Stomach (tissue), 19 donors: ENCODE data around the gene LYRM4. TPM values are rescaled to one million over a fixed set of nuclear protein-coding genes. Genes with fewer than 3 reads are reported as not detected.
A peak's percentile ranks its signal among the peaks of the same experiment; 100 is the strongest.

ENCODE experiments used
- DNase-seq, 2 donors: peaks; one replicate each; pipeline versions ENCODE4 v3.0.0 to v3.0.0-alpha.2; 2013 to 2019
- H3K27ac ChIP-seq, 5 donors: fragments of 200-600 bp in 4 of 5; sonication (generic) in 4 of 5; one replicate each; pipeline ENCODE4 v1.5.1; 2013 to 2019; ENCODE audit warnings: mild to moderate bottlenecking in 1 of 5, moderate library complexity in 1 of 5
- H3K27me3 ChIP-seq, 3 donors: fragments of 200-600 bp; sonication (generic); one replicate each; pipeline ENCODE4 v1.5.1; 2017 to 2019; ENCODE audit warnings: mixed run types in 1 of 3
- H3K36me3 ChIP-seq, 4 donors: fragments of 200-600 bp; sonication (generic); 1 replicate in 3 of 4; 2 replicates in 1 of 4; pipeline ENCODE4 v1.5.1; 2016 to 2019
- H3K4me1 ChIP-seq, 4 donors: fragments of 200-600 bp; sonication (generic); one replicate each; pipeline ENCODE4 v1.5.1; 2016 to 2019
- H3K4me3 ChIP-seq, 4 donors: fragments of 200-600 bp; sonication (generic) in 3 of 4; one replicate each; pipeline ENCODE4 v1.5.1; 2016 to 2019; ENCODE audit warnings: mild to moderate bottlenecking in 1 of 4
- H3K9me3 ChIP-seq, 4 donors: fragments of 200-600 bp; sonication (generic); one replicate each; pipeline ENCODE4 v1.5.1; 2016 to 2019
- CTCF ChIP-seq, 7 experiments: fragments of 450-650 bp in 4 of 7; fragments of 200-600 bp in 3 of 7; sonication (generic) in 3 of 7; IDR thresholded peaks; one replicate each; pipeline ENCODE4 v1.5.1; 2016 to 2019; ENCODE audit warnings: antibody characterized with exemption in 7 of 7, control low read depth in 2 of 7, mild to moderate bottlenecking in 1 of 7
- EP300 ChIP-seq: sonication (generic); formaldehyde crosslinking; IDR thresholded peaks from one replicate; pipeline ENCODE4 v1.6.1; 2017; ENCODE audit warnings: antibody characterized with exemption
- POLR2A ChIP-seq, 4 donors: fragments of 450-650 bp; IDR thresholded peaks; one replicate each; pipeline ENCODE4 v1.6.1; 2016; ENCODE audit warnings: antibody characterized with exemption in 4 of 4, control low read depth in 2 of 4, mild to moderate bottlenecking in 1 of 4, moderate library complexity in 1 of 4
- POLR2AphosphoS5 ChIP-seq, 3 donors: sonication (generic); formaldehyde crosslinking; IDR thresholded peaks; one replicate each; pipeline ENCODE4 v1.6.1; 2016; ENCODE audit warnings: antibody characterized with exemption in 3 of 3
- WGBS, 5 donors: extraction: QIAGEN DNeasy Blood & Tissue Kit in 3 of 5; methylation state at CpG; one replicate each; pipeline versions ENCODE4 v1.1.5 to v1.1.7; 2013 to 2018; 5-methylcytosine and 5-hydroxymethylcytosine counted together
- intact Hi-C: fragments of 100-400 bp; cut with DNase I; formaldehyde crosslinking; loops from one replicate; pipeline ENCODE4 v1.15.1; 2023; ENCODE audit warnings: low total_unique reads
- long read RNA-seq, 10 donors: transcript quantifications; one replicate each; lab custom pipeline, GENCODE V29; 2026
- polyA plus RNA-seq, 3 donors: library from polyadenylated mRNA; stranded (reverse); fragments of 200-250 nt; gene quantifications; one replicate each; pipeline ENCODE4 v1.2.3, GENCODE V29; 2013
- total RNA-seq, 5 donors: library from RNA; depleted of rRNA; stranded (reverse); fragments of >200 nt; gene quantifications; one replicate each; pipeline versions ENCODE4 v1.1.0 to v1.2.3, GENCODE V29; 2014 to 2016
- donor health status: healthy with polysubstance abuse.
- donor health status: Bipolar disorder and iron deficiency.
- donor health status: healthy.

LYRM4 gene
- total RNA-seq (10 to 100 TPM in 3 of 5 donors, under 1 TPM in 1, not detected in 1; 0.58 to 31.4 (median 13.6) TPM), polyA plus RNA-seq (10 to 100 TPM; 18.5 to 22.5 (median 22.0) TPM)
- long read RNA-seq, donor 1, full-length matches to known transcripts, result 8 of 14 reads
- long read RNA-seq, donor 1, partial matches to known transcripts, result 6 of 14 reads
- long read RNA-seq, donor 1, other reads (novel, unspliced or antisense), result 0 of 14 reads
- long read RNA-seq, donor 2, full-length matches to known transcripts, result 12 of 12 reads
- long read RNA-seq, donor 2, partial matches to known transcripts, result 0 of 12 reads
- long read RNA-seq, donor 2, other reads (novel, unspliced or antisense), result 0 of 12 reads
- long read RNA-seq, donor 3, full-length matches to known transcripts, result 12 of 12 reads
- long read RNA-seq, donor 3, partial matches to known transcripts, result 0 of 12 reads
- long read RNA-seq, donor 3, other reads (novel, unspliced or antisense), result 0 of 12 reads
- long read RNA-seq, donor 4, full-length matches to known transcripts, result 6 of 6 reads
- long read RNA-seq, donor 4, partial matches to known transcripts, result 0 of 6 reads
- long read RNA-seq, donor 4, other reads (novel, unspliced or antisense), result 0 of 6 reads
- long read RNA-seq, donor 5, full-length matches to known transcripts, result 19 of 19 reads
- long read RNA-seq, donor 5, partial matches to known transcripts, result 0 of 19 reads
- long read RNA-seq, donor 5, other reads (novel, unspliced or antisense), result 0 of 19 reads
- long read RNA-seq, donor 6, full-length matches to known transcripts, result 66 of 66 reads
- long read RNA-seq, donor 6, partial matches to known transcripts, result 0 of 66 reads
- long read RNA-seq, donor 6, other reads (novel, unspliced or antisense), result 0 of 66 reads
- long read RNA-seq, donor 7, full-length matches to known transcripts, result 26 of 26 reads
- long read RNA-seq, donor 7, partial matches to known transcripts, result 0 of 26 reads
- long read RNA-seq, donor 7, other reads (novel, unspliced or antisense), result 0 of 26 reads
- long read RNA-seq, donor 8, full-length matches to known transcripts, result 27 of 27 reads
- long read RNA-seq, donor 8, partial matches to known transcripts, result 0 of 27 reads
- long read RNA-seq, donor 8, other reads (novel, unspliced or antisense), result 0 of 27 reads
- long read RNA-seq, donor 9, full-length matches to known transcripts, result 22 of 22 reads
- long read RNA-seq, donor 9, partial matches to known transcripts, result 0 of 22 reads
- long read RNA-seq, donor 9, other reads (novel, unspliced or antisense), result 0 of 22 reads
- long read RNA-seq, donor 10, full-length matches to known transcripts, result 6 of 6 reads
- long read RNA-seq, donor 10, partial matches to known transcripts, result 0 of 6 reads
- long read RNA-seq, donor 10, other reads (novel, unspliced or antisense), result 0 of 6 reads

- peak; percentile 89 to 97 for DNase-seq
- Histone ChIP-seq H3K9me3 (no peaks in the 10 kb centered on the region), H3K27ac (peak within 1 kb of the TSS; percentile 93 to 99 (median 96)), H3K27me3 (no peaks in the 10 kb centered on the region), H3K4me1 (peaks cover 8 to 40% (median 31%) of the 10 kb centered on the region in 4 donors), H3K4me3 (peak within 1 kb of the TSS; percentile 79 to 100 (median 92)), H3K36me3 (no peaks in the 10 kb centered on the region)
- TF ChIP-seq CTCF (IDR thresholded peaks at IDR 0.05), result peak in 3 of 7 experiments; percentile 5 to 42 (median 21)
- TF ChIP-seq EP300, result no peak
- TF ChIP-seq POLR2AphosphoS5 (IDR thresholded peaks at IDR 0.05), result peak in 1 of 3 donors; percentile 24
- 0 to 1% (median 1%) methylated on average over 36 to 85 of the region's 85 CpGs for WGBS, 5 donors
- intact Hi-C loops, result no loop called here
These were observed at the start of gene LYRM4, which contains the start of gene FARS2 for GRCh38 chr6:5260661-5261544. Gene LYRM4, minus strand, starts transcription at chr6:5260950. Its CDS starts 217 bp downstream, at chr6:5260733. Gene FARS2, plus strand, starts transcription at chr6:5261513.

GRCh38 chr6:5308066-5308465 lies 47.3 kb upstream of the LYRM4 start:
- H3K27ac ChIP-seq, result no peak overlapping the region
- H3K27me3 ChIP-seq, result no peaks in the 10 kb centered on the region
- H3K4me1 ChIP-seq, result peaks cover 0 to 13% (median 6%) of the 10 kb centered on the region in 4 donors
- H3K4me3 ChIP-seq, result no peak overlapping the region
- H3K9me3 ChIP-seq, result no peaks in the 10 kb centered on the region
- no peak for TF ChIP-seq POLR2A (IDR thresholded peaks at IDR 0.05)
- no peak for TF ChIP-seq POLR2AphosphoS5 (IDR thresholded peaks at IDR 0.05)
- no peak for TF ChIP-seq CTCF (IDR thresholded peaks at IDR 0.05)
- no peak for TF ChIP-seq EP300
- intact Hi-C loops, result loop anchor here (10.0 kb wide), 1 partner anchor 163 kb away; no protein-coding TSS in a partner anchor
- WGBS, 5 donors, result 80 to 89% (median 86%) methylated on average over 4 of the region's 4 CpGs
- no peaks in the 10 kb centered on the region for H3K36me3 ChIP-seq
- no peak for DNase-seq

- Histone ChIP-seq H3K36me3 (no peaks in the 10 kb centered on the region), H3K27ac (no peak overlapping the region), H3K4me1 (peaks cover 0 to 23% (median 15%) of the 10 kb centered on the region in 4 donors), H3K4me3 (no peak overlapping the region), H3K27me3 (no peaks in the 10 kb centered on the region), H3K9me3 (no peaks in the 10 kb centered on the region)
- no peak for TF ChIP-seq EP300
- TF ChIP-seq POLR2A (IDR thresholded peaks at IDR 0.05), result no peak
- no peak for TF ChIP-seq CTCF (IDR thresholded peaks at IDR 0.05)
- no peak for TF ChIP-seq POLR2AphosphoS5 (IDR thresholded peaks at IDR 0.05)
- intact Hi-C loops, result loop anchor here (10.0 kb wide), 1 partner anchor 162 kb away; no protein-coding TSS in a partner anchor
- DNase-seq, result no peak
These were observed 46.3 kb upstream of the LYRM4 start for GRCh38 chr6:5307058-5307457.
